PC-3 (cell line): Measurements from ENCODE around the gene AXDND1. TPM values are rescaled to one million over a fixed set of nuclear protein-coding genes. Genes with fewer than 3 reads are reported as not detected.

Experiments used
- ATAC-seq: fragments of 200-7000 bp; cut with Tn5 transposase; 2 replicates; pipeline ENCODE4 v1.9.1; 2020; ENCODE audit warnings: mild to moderate bottlenecking, moderate library complexity
- BruUV-seq: library from RNA; stranded (reverse); fragments of 400-500 nt; replicated peaks from 2 replicates; lab custom pipeline; 2021; lab: Mats Ljungman, UMichigan
- CTCF ChIA-PET: fragments of 300-600 bp; sonication (Branson Sonifier 250); formaldehyde crosslinking; loops from one replicate; lab custom pipeline; 2022; ENCODE audit warnings: antibody characterized with exemption; lab: Charles Lee
- POLR2A ChIA-PET: fragments of 300-600 bp; sonication (Branson Sonifier 250); formaldehyde crosslinking; loops from one replicate; lab custom pipeline; 2022; ENCODE audit warnings: antibody characterized with exemption; ENCODE audit not compliant: unreplicated experiment; lab: Charles Lee
- DNase-seq: peaks from one replicate; pipeline ENCODE4 v3.0.0-alpha.2; 2015
- H2AFZ ChIP-seq: fragments of 300-600 bp; sonication (generic); 2 replicates; pipeline ENCODE4 v1.6.0; 2016; ENCODE audit warnings: antibody characterized with exemption, low read length
- H3F3A ChIP-seq: fragments of 300-600 bp; sonication (generic); one replicate; pipeline ENCODE4 v1.6.0; 2017; ENCODE audit warnings: antibody characterized with exemption, low read length, control low read depth, mild to moderate bottlenecking; ENCODE audit not compliant: unreplicated experiment
- H3K27ac ChIP-seq: fragments of 300-600 bp; sonication (generic); 2 replicates; pipeline ENCODE4 v1.5.1; 2016; ENCODE audit warnings: mild to moderate bottlenecking, low read length
- H3K27me3 ChIP-seq: fragments of 300-600 bp; sonication (generic); 2 replicates; pipeline ENCODE4 v1.6.1; 2016; ENCODE audit warnings: low read length, mixed read lengths
- H3K36me3 ChIP-seq: fragments of 300-600 bp; sonication (generic); 2 replicates; pipeline ENCODE4 v1.6.1; 2016; ENCODE audit warnings: low read depth, mixed run types, low read length, mixed read lengths
- H3K4me1 ChIP-seq: fragments of 300-600 bp; sonication (generic); 2 replicates; pipeline ENCODE4 v1.5.1; 2016; ENCODE audit warnings: low read length; ENCODE audit not compliant: insufficient read depth
- H3K4me2 ChIP-seq: fragments of 300-600 bp; sonication (generic); 2 replicates; pipeline ENCODE4 v1.6.0; 2016; ENCODE audit warnings: low read length
- H3K4me3 ChIP-seq: fragments of 300-600 bp; sonication (generic); 2 replicates; pipeline ENCODE4 v1.5.1; 2016; ENCODE audit warnings: mild to moderate bottlenecking, low read length, mixed read lengths
- H3K79me2 ChIP-seq: fragments of 300-600 bp; sonication (generic); 2 replicates; pipeline ENCODE4 v1.6.1; 2017; ENCODE audit warnings: low read length, mixed read lengths
- H3K9ac ChIP-seq: fragments of 300-600 bp; sonication (generic); 2 replicates; pipeline ENCODE4 v1.6.0; 2016; ENCODE audit warnings: mild to moderate bottlenecking, low read length
- H3K9me2 ChIP-seq: fragments of 300-600 bp; sonication (generic); replicated peaks from 2 replicates; pipeline ENCODE4 v1.6.1; 2016; ENCODE audit warnings: mixed run types, low read length, mixed read lengths
- H3K9me3 ChIP-seq: fragments of 300-600 bp; sonication (generic); 2 replicates; pipeline ENCODE4 v1.6.1; 2016; ENCODE audit warnings: low read length, mixed read lengths
- H4K20me1 ChIP-seq: fragments of 300-600 bp; sonication (generic); 2 replicates; pipeline ENCODE4 v1.6.1; 2016; ENCODE audit warnings: low read length, mixed read lengths
- CTCF ChIP-seq: fragments of 300-600 bp; sonication (generic); conservative IDR thresholded peaks from 2 replicates; pipeline ENCODE4 v1.5.1; 2017; ENCODE audit warnings: antibody characterized with exemption, low read depth, mild to moderate bottlenecking, low read length
- EZH2 ChIP-seq: fragments of 300-600 bp; sonication (generic); IDR thresholded peaks from one replicate; pipeline ENCODE4 v1.6.1; 2017; ENCODE audit warnings: antibody characterized with exemption, mild to moderate bottlenecking, low read length; ENCODE audit not compliant: unreplicated experiment
- EZH2phosphoT487 ChIP-seq: fragments of 300-600 bp; sonication (generic); IDR thresholded peaks from 2 replicates; pipeline ENCODE4 v1.6.1; 2018; ENCODE audit warnings: mild to moderate bottlenecking, antibody characterized with exemption, low read length, borderline replicate concordance
- intact Hi-C: fragments of 100-400 bp; cut with micrococcal nuclease; formaldehyde crosslinking; loops from 2 replicates; pipeline ENCODE4 v1.9.0; 2023
- total RNA-seq: library from RNA; depleted of rRNA; stranded (reverse); fragments of >200 nt; gene quantifications from 2 replicates; pipeline ENCODE4 v1.2.3, GENCODE V29; 2014

AXDND1 gene
- total RNA-seq, 1 experiment from 2014 or later: not detected

GRCh38 chr1:179506199-179506598 lies 140.4 kb downstream of the AXDND1 start:
- Histone ChIP-seq H3K79me2 (no peaks in the 10 kb centered on the region), H3K36me3 (no peaks in the 10 kb centered on the region), H2AFZ (no peak overlapping the region), H3K9ac (no peak overlapping the region), H3K27ac (no peak overlapping the region), H3K4me2 (no peak overlapping the region), H3K27me3 (peaks cover 6% of the 10 kb centered on the region; the same call in 1 of the 2 replicates), H3K4me1 (no peaks in the 10 kb centered on the region), H3F3A (no peaks in the 10 kb centered on the region), H4K20me1 (no peaks in the 10 kb centered on the region), H3K9me2 (no peaks in the 10 kb centered on the region), H3K4me3 (no peak overlapping the region), H3K9me3 (no peaks in the 10 kb centered on the region)
- ATAC-seq (no peak), DNase-seq (no peak)
- TF ChIP-seq CTCF (no peak), EZH2phosphoT487 (no peak), EZH2 (no peak)
- intact Hi-C loops: no loop called here
- BruUV-seq: no TSS peak
- ChIA-PET POLR2A (no interaction called here), CTCF (no interaction called here)

- DNase-seq (no peak), ATAC-seq (no peak)
- no peaks in the 10 kb centered on the region for H3K4me1 ChIP-seq
- no peak overlapping the region for H2AFZ ChIP-seq
- no TSS peak for BruUV-seq
- H3F3A ChIP-seq: no peaks in the 10 kb centered on the region
- no peak overlapping the region for H3K9ac ChIP-seq
- H3K4me3 ChIP-seq: no peak overlapping the region
- ChIA-PET POLR2A (no interaction called here), CTCF (no interaction called here)
- H3K27me3 ChIP-seq: peaks cover 9% of the 10 kb centered on the region; the same call in 1 of the 2 replicates
- no peaks in the 10 kb centered on the region for H4K20me1 ChIP-seq
- TF ChIP-seq EZH2phosphoT487 (no peak), CTCF (no peak), EZH2 (no peak)
- no peaks in the 10 kb centered on the region for H3K9me3 ChIP-seq
- H3K79me2 ChIP-seq: no peaks in the 10 kb centered on the region
- H3K36me3 ChIP-seq: no peaks in the 10 kb centered on the region
- H3K27ac ChIP-seq: no peak overlapping the region
- H3K9me2 ChIP-seq: no peaks in the 10 kb centered on the region
- intact Hi-C loops: loop anchor here (2.0 kb wide), 1 partner anchor 19 kb away; no protein-coding TSS in a partner anchor
- H3K4me2 ChIP-seq: no peak overlapping the region
Measured at GRCh38 chr1:179509384-179509783, 143.6 kb downstream of the AXDND1 start.

- Histone ChIP-seq H4K20me1 (no peaks in the 10 kb centered on the region), H3F3A (no peaks in the 10 kb centered on the region), H3K36me3 (no peaks in the 10 kb centered on the region), H3K4me2 (no peak overlapping the region), H3K27me3 (peaks cover 10% of the 10 kb centered on the region; the same call in 1 of the 2 replicates), H3K9me3 (no peaks in the 10 kb centered on the region), H3K79me2 (no peaks in the 10 kb centered on the region), H3K4me3 (no peak overlapping the region), H3K9me2 (no peaks in the 10 kb centered on the region), H3K9ac (no peak overlapping the region), H2AFZ (no peak overlapping the region), H3K4me1 (no peaks in the 10 kb centered on the region), H3K27ac (no peak overlapping the region)
- ATAC-seq (no peak), DNase-seq (no peak)
- ChIA-PET POLR2A (no interaction called here), CTCF (no interaction called here)
- no peak for TF ChIP-seq EZH2phosphoT487
- no peak for TF ChIP-seq CTCF
- no peak for TF ChIP-seq EZH2
- BruUV-seq: no TSS peak
- intact Hi-C loops: no loop called here
Measured at GRCh38 chr1:179510038-179510437, 144.3 kb downstream of the AXDND1 start.
